ENCODE measurements around the gene ASB4.
"Not testable (repeated sequence)": the region's sequence is repeated elsewhere in the genome, so short reads cannot be mapped to it uniquely, and the experiment has no call there.

Gene ASB4

GRCh38 chr7:95527776-95528250, 42.1 kb downstream of the ASB4 start:
- DNase-seq: peak; percentile 15

- DNase-seq: no peak
These were observed 44.0 kb downstream of the ASB4 start for GRCh38 chr7:95529701-95530100.

- DNase-seq: no peak
These were observed 45.1 kb downstream of the ASB4 start for GRCh38 chr7:95530881-95531280.

- no peak for DNase-seq
These were observed 46.0 kb downstream of the ASB4 start for GRCh38 chr7:95531605-95532219.

GRCh38 chr7:95534796-95535195, 49.1 kb downstream of the ASB4 start:
- DNase-seq: no peak

GRCh38 chr7:95535662-95536061, 49.9 kb downstream of the ASB4 start:
- DNase-seq: no peak

- DNase-seq: no peak
These were observed 51.0 kb downstream of the ASB4 start for GRCh38 chr7:95536656-95537311.

GRCh38 chr7:95537468-95537867, 51.7 kb downstream of the ASB4 start:
- no peak for DNase-seq

- no peak for DNase-seq
These were observed 53.7 kb downstream of the ASB4 start for GRCh38 chr7:95539426-95539825.

GRCh38 chr7:95540366-95540765, 54.6 kb downstream of the ASB4 start:
- DNase-seq: no peak

GRCh38 chr7:95543312-95543711, 57.6 kb downstream of the ASB4 start:
- DNase-seq: no peak

GRCh38 chr7:95544171-95544570, 58.4 kb downstream of the ASB4 start:
- no peak for DNase-seq

- DNase-seq: no peak
These were observed 59.4 kb downstream of the ASB4 start for GRCh38 chr7:95545007-95545615.

GRCh38 chr7:95545673-95546072, 59.9 kb downstream of the ASB4 start:
- DNase-seq: no peak

GRCh38 chr7:95546647-95547046, 60.9 kb downstream of the ASB4 start:
- no peak for DNase-seq

- DNase-seq: no peak
These were observed 61.9 kb downstream of the ASB4 start for GRCh38 chr7:95547361-95548348.

GRCh38 chr7:95549818-95550529, 64.2 kb downstream of the ASB4 start:
- no peak for DNase-seq

GRCh38 chr7:95550546-95550945, 64.8 kb downstream of the ASB4 start:
- DNase-seq: no peak

GRCh38 chr7:95552010-95552926, 66.5 kb downstream of the ASB4 start:
- DNase-seq: not testable (repeated sequence)

GRCh38 chr7:95553939-95554338, 68.2 kb downstream of the ASB4 start:
- no peak for DNase-seq

GRCh38 chr7:95556777-95557176, 71.0 kb downstream of the ASB4 start:
- DNase-seq: no peak

Measured in NK-92 treated with Interleukin-12 subunit alpha and Interleukin-12 subunit beta, amount 100 ng/mL, for 24 hours (cell line).